G401 (cell line): ENCODE results near the gene SMIM10L2A. TPM values are rescaled to one million over a fixed set of nuclear protein-coding genes. Genes with fewer than 3 reads are reported as not detected.
A peak's percentile ranks its signal among the peaks of the same experiment; 100 is the strongest.
"Not testable (repeated sequence)": the region's sequence is repeated elsewhere in the genome, so short reads cannot be mapped to it uniquely, and the experiment has no call there.

Experiments
- DNase-seq: peaks from one replicate; pipeline ENCODE4 v3.0.0-alpha.2; 2015; ENCODE audit warnings: low spot score
- in situ Hi-C: cut with HindIII; loops from 2 replicates; pipeline ENCODE4 v1.10.0; 2016; ENCODE audit warnings: low sequenced_read_pairs, mixed read lengths
- total RNA-seq: library from RNA; depleted of rRNA; stranded (reverse); fragments of >200 nt; shearing (Covaris generic); gene quantifications from 2 replicates; pipeline ENCODE4 v1.2.3, GENCODE V29; 2014

Gene SMIM10L2A
- total RNA-seq, 1 experiment from 2014 or later, result not detected

- DNase-seq, result no peak
- in situ Hi-C loops, result no loop called here
Measured at GRCh38 chrX:135420831-135421230, 913 bp upstream of the SMIM10L2A start.

- DNase-seq, result peak; percentile 80
- in situ Hi-C loops, result no loop called here
Measured at GRCh38 chrX:135421537-135421931, 210 bp upstream of the SMIM10L2A start.

GRCh38 chrX:135422810-135423168, 1.0 kb downstream of the SMIM10L2A start:
- in situ Hi-C loops, DNase-seq: not testable (repeated sequence)

- in situ Hi-C loops, DNase-seq: not testable (repeated sequence)
Measured at GRCh38 chrX:135423173-135423864, 1.6 kb downstream of the SMIM10L2A start.

- in situ Hi-C loops, result no loop called here
Measured at GRCh38 chrX:135424469-135424868, 2.7 kb downstream of the SMIM10L2A start.

GRCh38 chrX:135425026-135425965, 3.6 kb downstream of the SMIM10L2A start:
- in situ Hi-C loops, result no loop called here
- no peak for DNase-seq

More at GRCh38 chrX:135424469-135424868, 2.7 kb downstream of the SMIM10L2A start:
- DNase-seq, result no peak

GRCh38 chrX:135429429-135429828, 7.7 kb downstream of the SMIM10L2A start:
- DNase-seq, result no peak
- in situ Hi-C loops, result no loop called here

GRCh38 chrX:135431886-135432285, 10.1 kb downstream of the SMIM10L2A start:
- in situ Hi-C loops, result no loop called here
- no peak for DNase-seq

- no peak for DNase-seq
- in situ Hi-C loops, result no loop called here
Measured at GRCh38 chrX:135432453-135432852, 10.7 kb downstream of the SMIM10L2A start.

GRCh38 chrX:135432881-135433521, 11.3 kb downstream of the SMIM10L2A start:
- no peak for DNase-seq
- in situ Hi-C loops, result no loop called here

GRCh38 chrX:135433531-135434257, 11.9 kb downstream of the SMIM10L2A start:
- in situ Hi-C loops, result no loop called here

GRCh38 chrX:135434258-135435138, 12.8 kb downstream of the SMIM10L2A start:
- no peak for DNase-seq
- in situ Hi-C loops, result no loop called here

More at GRCh38 chrX:135433531-135434257, 11.9 kb downstream of the SMIM10L2A start:
- DNase-seq, result no peak

GRCh38 chrX:135435139-135435922, 13.6 kb downstream of the SMIM10L2A start:
- in situ Hi-C loops, result no loop called here
- DNase-seq, result no peak

- in situ Hi-C loops, result no loop called here
- no peak for DNase-seq
Measured at GRCh38 chrX:135435933-135436332, 14.2 kb downstream of the SMIM10L2A start.

- in situ Hi-C loops, result no loop called here
Measured at GRCh38 chrX:135436456-135436855, 14.7 kb downstream of the SMIM10L2A start.

GRCh38 chrX:135436966-135437866, 15.5 kb downstream of the SMIM10L2A start:
- no peak for DNase-seq

More at GRCh38 chrX:135436456-135436855, 14.7 kb downstream of the SMIM10L2A start:
- no peak for DNase-seq

More at GRCh38 chrX:135436966-135437866, 15.5 kb downstream of the SMIM10L2A start:
- in situ Hi-C loops, result no loop called here
